ENCODE measurements around the gene TPO.
"Not testable (repeated sequence)": the region's sequence is repeated elsewhere in the genome, so short reads cannot be mapped to it uniquely, and the experiment has no call there.

Gene TPO

GRCh38 chr2:1413156-1413710, at the start of gene TPO:
Gene TPO (plus strand): TSS chr2:1413463. CDS start chr2:1414409, 946 bp downstream.
- no peak for DNase-seq (ENCODE audit: low read depth)

GRCh38 chr2:1366546-1367134, 46.6 kb upstream of the TPO start:
- DNase-seq (ENCODE audit: low read depth) = no peak

- no peak for DNase-seq (ENCODE audit: low read depth)
These were observed 45.7 kb upstream of the TPO start for GRCh38 chr2:1367601-1368000.

GRCh38 chr2:1369905-1370304, 43.4 kb upstream of the TPO start:
- no peak for DNase-seq (ENCODE audit: low read depth)

GRCh38 chr2:1370461-1370860, 42.8 kb upstream of the TPO start:
- DNase-seq (ENCODE audit: low read depth) = no peak

- no peak for DNase-seq (ENCODE audit: low read depth)
These were observed 42.2 kb upstream of the TPO start for GRCh38 chr2:1371082-1371481.

GRCh38 chr2:1373830-1374229, 39.4 kb upstream of the TPO start:
- DNase-seq (ENCODE audit: low read depth) = no peak

GRCh38 chr2:1374287-1374686, 39.0 kb upstream of the TPO start:
- DNase-seq (ENCODE audit: low read depth) = no peak

- no peak for DNase-seq (ENCODE audit: low read depth)
These were observed 37.5 kb upstream of the TPO start for GRCh38 chr2:1375794-1376193.

GRCh38 chr2:1377473-1377872, 35.8 kb upstream of the TPO start:
- DNase-seq (ENCODE audit: low read depth) = no peak

- DNase-seq (ENCODE audit: low read depth) = no peak
These were observed 34.7 kb upstream of the TPO start for GRCh38 chr2:1378456-1379150.

GRCh38 chr2:1381644-1382043, 31.6 kb upstream of the TPO start:
- no peak for DNase-seq (ENCODE audit: low read depth)

GRCh38 chr2:1387954-1388725, 25.1 kb upstream of the TPO start:
- not testable (repeated sequence) for DNase-seq (ENCODE audit: low read depth)

- DNase-seq (ENCODE audit: low read depth) = not testable (repeated sequence)
These were observed 23.1 kb upstream of the TPO start for GRCh38 chr2:1390118-1390517.

GRCh38 chr2:1393321-1393720, 19.9 kb upstream of the TPO start:
- no peak for DNase-seq (ENCODE audit: low read depth)

- DNase-seq (ENCODE audit: low read depth) = no peak
These were observed 18.4 kb upstream of the TPO start for GRCh38 chr2:1394709-1395408.

GRCh38 chr2:1397350-1397749, 15.9 kb upstream of the TPO start:
- no peak for DNase-seq (ENCODE audit: low read depth)

- DNase-seq (ENCODE audit: low read depth) = no peak
These were observed 15.1 kb upstream of the TPO start for GRCh38 chr2:1398191-1398590.

GRCh38 chr2:1400943-1401735, 12.1 kb upstream of the TPO start:
- no peak for DNase-seq (ENCODE audit: low read depth)

GRCh38 chr2:1402064-1402463, 11.2 kb upstream of the TPO start:
- no peak for DNase-seq (ENCODE audit: low read depth)

- DNase-seq (ENCODE audit: low read depth) = no peak
These were observed 9.7 kb upstream of the TPO start for GRCh38 chr2:1403565-1403964.

- no peak for DNase-seq (ENCODE audit: low read depth)
These were observed 8.1 kb upstream of the TPO start for GRCh38 chr2:1405124-1405523.

Data from activated T-helper 9 cell treated with anti-CD3 and anti-CD28 coated beads, Interleukin-2, amount 50 U/mL, for 16 hours (primary cell).